Measurements from ENCODE around the gene TMEM270. TPM values are rescaled to one million over a fixed set of nuclear protein-coding genes. Genes with fewer than 3 reads are reported as not detected.

TMEM270 gene
- polyA plus RNA-seq, 1 of the 3 experiments (the other 2 are of a cell fraction) = 0.71 TPM

GRCh38 chr7:73847941-73848723 is 12.8 kb upstream of the TMEM270 start:
- H3F3A ChIP-seq (replicated peaks; ENCODE audit: insufficient read depth) = peaks cover 33% of the 10 kb centered on the region
- CTCF ChIA-PET = interaction anchor here (0.8 to 11.5 kb wide), 4 partner anchors 7 to 241 kb away, joined by 3 to 80 read pairs (median 5); no protein-coding TSS in a partner anchor
- no peak overlapping the region for H3K4me3 ChIP-seq (ENCODE audit: low read depth in 2 of 2, low read length in 1 of 2)
- DNase-seq = no peak
- H3K4me1 ChIP-seq (ENCODE audit: control insufficient read depth in 1 of 2, insufficient read depth in 2 of 2, low read depth in 1 of 2, low read length in 1 of 2) = peaks cover 2 to 22% of the 10 kb centered on the region in 2 experiments; a peak in 3 of 4 replicates
- no peaks in the 10 kb centered on the region for H3K27me3 ChIP-seq (ENCODE audit: insufficient read depth)
- H3K9me2 ChIP-seq = no peaks in the 10 kb centered on the region
- no peaks in the 10 kb centered on the region for H3K9me3 ChIP-seq
- H3K36me3 ChIP-seq (replicated peaks in 1 of 2; ENCODE audit: control insufficient read depth in 1 of 2, insufficient read depth in 2 of 2, low read length in 1 of 2) = no peaks in the 10 kb centered on the region
- no peaks in the 10 kb centered on the region for H4K20me1 ChIP-seq (ENCODE audit: insufficient read depth)
- WGBS (ENCODE audit: low lambda C conversion rate) = 84% methylated on average over 10 of the region's 10 CpGs
- H3K27ac ChIP-seq (ENCODE audit: low read depth in 2 of 2, low read length in 1 of 2) = no peak overlapping the region
- H3K4me2 ChIP-seq = no peak overlapping the region
- TF ChIP-seq EZH2phosphoT487 (IDR thresholded peaks at IDR 0.05; ENCODE audit: borderline replicate concordance, low read depth) (no peak), FOXJ3 (CRISPR knock-in tag; IDR thresholded peaks at IDR 0.05) (no peak), ZBTB33 (IDR thresholded peaks at IDR 0.05; ENCODE audit: borderline replicate concordance, low read depth) (no peak), RFX5 (IDR thresholded peaks at IDR 0.05; ENCODE audit: low read length) (no peak), FOXM1 (IDR thresholded peaks at IDR 0.05; ENCODE audit: low read depth) (no peak), GATA2 (CRISPR knock-in tag; IDR thresholded peaks at IDR 0.05) (no peak), TEAD4 (IDR thresholded peaks at IDR 0.05; ENCODE audit: borderline replicate concordance, insufficient read depth) (no peak), YY1 (IDR thresholded peaks at IDR 0.05; ENCODE audit: low read depth) (no peak), MEF2A (IDR thresholded peaks at IDR 0.05; ENCODE audit: borderline replicate concordance, low read depth) (no peak), USF2 (IDR thresholded peaks at IDR 0.05; ENCODE audit: borderline replicate concordance, low read depth, low read length) (no peak), GABPA (IDR thresholded peaks at IDR 0.05; ENCODE audit: low read depth) (no peak), EP300 (IDR thresholded peaks at IDR 0.05; ENCODE audit: borderline replicate concordance in 1 of 2, low read depth in 1 of 2, low read length in 1 of 2) (no peak), RCOR1 (IDR thresholded peaks at IDR 0.05; ENCODE audit: low read length) (no peak), SIN3A (IDR thresholded peaks at IDR 0.05; ENCODE audit: borderline replicate concordance, low read depth, low read length) (no peak), IRF3 (IDR thresholded peaks at IDR 0.05; ENCODE audit: low read depth, low read length) (no peak), JUND (IDR thresholded peaks at IDR 0.05) (no peak), NRF1 (IDR thresholded peaks at IDR 0.05; ENCODE audit: low read depth, low read length) (no peak)
- no peak overlapping the region for H2AFZ ChIP-seq (ENCODE audit: low read depth)
- POLR2A ChIA-PET = no interaction called here
- no peaks in the 10 kb centered on the region for H3K79me2 ChIP-seq (ENCODE audit: insufficient read depth)
- H3K9ac ChIP-seq = no peak overlapping the region

All from SK-N-SH (cell line).